Ovary (tissue), 9 donors: ENCODE results near the gene ACTBL2. TPM values are rescaled to one million over a fixed set of nuclear protein-coding genes. Genes with fewer than 3 reads are reported as not detected.

ENCODE experiments used
- DNase-seq, 5 donors: peaks; one replicate each; pipeline ENCODE4 v3.0.0-alpha.2; 2019 to 2020
- H3K27ac ChIP-seq, 2 donors: fragments of 200-600 bp; one replicate each; pipeline versions ENCODE4 v1.5.1 to v1.8.0; 2019 to 2022
- H3K27me3 ChIP-seq: fragments of 200-600 bp; one replicate; pipeline ENCODE4 v1.8.0; 2022
- H3K36me3 ChIP-seq: fragments of 200-600 bp; sonication (generic); one replicate; pipeline ENCODE4 v1.5.1; 2019
- H3K4me1 ChIP-seq: one replicate; pipeline ENCODE4 v1.8.1; 2013; ENCODE audit warnings: mild to moderate bottlenecking, moderate library complexity; ENCODE audit not compliant: insufficient read depth
- H3K4me3 ChIP-seq: fragments of 200-600 bp; sonication (generic); one replicate; pipeline ENCODE4 v1.5.1; 2017
- H3K9me3 ChIP-seq, 2 donors: fragments of 200-600 bp in 1 of 2; sonication (generic) in 1 of 2; one replicate each; pipeline versions ENCODE4 v1.5.1 to v1.8.1; 2013 to 2019; ENCODE audit warnings: mild to moderate bottlenecking in 1 of 2, moderate library complexity in 1 of 2
- EP300 ChIP-seq: sonication (generic); formaldehyde crosslinking; IDR thresholded peaks from one replicate; pipeline ENCODE4 v1.6.1; 2017; ENCODE audit warnings: antibody characterized with exemption
- POLR2A ChIP-seq: fragments of 450-650 bp; IDR thresholded peaks from one replicate; pipeline ENCODE4 v1.6.1; 2017; ENCODE audit warnings: antibody characterized with exemption, mild to moderate bottlenecking, moderate library complexity
- WGBS, 3 donors: extraction: QIAGEN DNeasy Blood & Tissue Kit in 1 of 3; methylation state at CpG; one replicate each; pipeline versions ENCODE4 v1.1.5 to v1.1.7; 2013 to 2017; 5-methylcytosine and 5-hydroxymethylcytosine counted together
- intact Hi-C, 4 donors: fragments of 100-400 bp; cut with DNase I; formaldehyde crosslinking; loops; one replicate each; pipeline versions ENCODE4 v1.11.0 to v1.15.1; 2022 to 2023
- polyA plus RNA-seq, 2 donors: library from polyadenylated mRNA; stranded (reverse); fragments of 200-250 nt in 1 of 2; fragments of 350-450 nt in 1 of 2; fragmentation: Illumina TruSeq in 1 of 2; extraction: RNeasy Lipid Tissue Mini Kit (QIAGEN cat#74804) in 1 of 2; gene quantifications; one replicate each; pipeline ENCODE4 v1.2.3, GENCODE V29; 2013 to 2014
- total RNA-seq, 7 donors: library from RNA; depleted of rRNA in 2 of 7; stranded (reverse); fragments of >200 nt in 2 of 7; fragmentation: NEBNext Ultra II Directional in 3 of 7; extraction: Animal tissue kit (Norgen Biotek cat#: 25700) in 3 of 7; gene quantifications; one replicate each; pipeline versions ENCODE4 v1.1.0 to v1.2.4, GENCODE V29; 2016 to 2023
- TF ChIP-seq, protein P1 (sequence below), 3 donors: fragments of 450-650 bp in 2 of 3; fragments of 200-600 bp in 1 of 3; IDR thresholded peaks; one replicate each; pipeline versions ENCODE4 v1.5.1 to v1.8.0; 2016 to 2022; ENCODE audit warnings: antibody characterized with exemption in 3 of 3, mild to moderate bottlenecking in 1 of 3
- donor health status: DM: no; HTN: no; CAD: no; lungs with moderate emphysema.
- donor health status: DM: no; HTN: no; CAD: no.
- donor health status: Bipolar disorder and iron deficiency.
- donor health status: DM: yes; HTN: yes; CAD: no.
- donor health status: DM: no; HTN: no; CAD: no.
- donor health status: DM: yes; HTN: yes; CAD: no.

Gene ACTBL2
- total and polyA plus RNA-seq, 9 donors = 0.23 TPM; not detected in 8

DNA sequence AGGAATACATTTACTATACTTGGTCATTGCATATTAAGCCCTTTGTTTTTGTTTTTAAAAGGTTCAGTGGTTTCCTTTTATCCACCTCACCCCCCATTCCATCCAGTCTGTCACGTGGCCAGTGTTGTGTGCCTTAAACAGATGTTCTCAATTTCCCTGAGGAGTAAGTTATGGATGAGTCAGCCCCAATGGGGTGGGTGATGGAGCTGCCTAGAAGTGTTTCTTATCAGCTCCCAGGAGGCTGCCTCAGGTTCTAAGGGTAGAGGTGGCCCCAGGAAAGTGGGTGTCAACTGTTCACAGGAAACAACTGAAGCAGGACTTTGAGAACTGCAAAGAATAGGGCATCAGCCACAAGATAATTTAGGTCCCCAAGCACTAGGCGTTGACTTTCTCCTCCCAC, 41.1 kb downstream of the ACTBL2 start:
- Histone ChIP-seq H3K4me1 (peaks cover 8% of the 10 kb centered on the region), H3K27ac (no peak overlapping the region), H3K27me3 (no peaks in the 10 kb centered on the region), H3K36me3 (no peaks in the 10 kb centered on the region), H3K4me3 (no peak overlapping the region), H3K9me3 (no peaks in the 10 kb centered on the region)
- 33 to 41% (median 41%) methylated on average over 2 of the region's 2 CpGs for WGBS, 3 donors
- DNase-seq = peak in 2 of 5 donors; percentile 28 to 38
- TF ChIP-seq EP300 (no peak), POLR2A (no peak)
- TF ChIP-seq, protein P1, sequence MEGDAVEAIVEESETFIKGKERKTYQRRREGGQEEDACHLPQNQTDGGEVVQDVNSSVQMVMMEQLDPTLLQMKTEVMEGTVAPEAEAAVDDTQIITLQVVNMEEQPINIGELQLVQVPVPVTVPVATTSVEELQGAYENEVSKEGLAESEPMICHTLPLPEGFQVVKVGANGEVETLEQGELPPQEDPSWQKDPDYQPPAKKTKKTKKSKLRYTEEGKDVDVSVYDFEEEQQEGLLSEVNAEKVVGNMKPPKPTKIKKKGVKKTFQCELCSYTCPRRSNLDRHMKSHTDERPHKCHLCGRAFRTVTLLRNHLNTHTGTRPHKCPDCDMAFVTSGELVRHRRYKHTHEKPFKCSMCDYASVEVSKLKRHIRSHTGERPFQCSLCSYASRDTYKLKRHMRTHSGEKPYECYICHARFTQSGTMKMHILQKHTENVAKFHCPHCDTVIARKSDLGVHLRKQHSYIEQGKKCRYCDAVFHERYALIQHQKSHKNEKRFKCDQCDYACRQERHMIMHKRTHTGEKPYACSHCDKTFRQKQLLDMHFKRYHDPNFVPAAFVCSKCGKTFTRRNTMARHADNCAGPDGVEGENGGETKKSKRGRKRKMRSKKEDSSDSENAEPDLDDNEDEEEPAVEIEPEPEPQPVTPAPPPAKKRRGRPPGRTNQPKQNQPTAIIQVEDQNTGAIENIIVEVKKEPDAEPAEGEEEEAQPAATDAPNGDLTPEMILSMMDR (IDR thresholded peaks at IDR 0.05) = no peak
- intact Hi-C loops = no loop called here

DNA sequence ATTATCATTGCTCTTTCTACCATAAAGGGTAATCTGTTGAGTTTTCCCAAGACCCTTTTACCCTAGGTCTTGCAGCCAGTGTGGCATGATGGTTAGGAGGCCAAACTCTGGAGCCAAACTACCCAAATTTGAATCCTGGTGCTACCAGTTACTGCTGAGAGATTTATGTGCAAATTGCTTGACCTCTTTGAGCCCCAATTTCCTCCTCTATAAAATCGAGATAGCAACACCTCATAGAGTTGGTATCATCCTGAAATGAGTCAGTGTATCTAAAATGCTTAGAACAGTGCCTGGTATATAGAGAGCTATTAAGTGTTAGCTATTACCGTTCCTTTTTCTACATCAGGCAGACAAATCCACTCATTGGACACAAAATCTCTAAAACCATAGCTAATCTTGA, 43.0 kb downstream of the ACTBL2 start:
- no peak overlapping the region for H3K27ac ChIP-seq
- H3K9me3 ChIP-seq = no peaks in the 10 kb centered on the region
- no peak for DNase-seq
- H3K27me3 ChIP-seq = no peaks in the 10 kb centered on the region
- H3K4me1 ChIP-seq = peaks cover 8% of the 10 kb centered on the region
- no peaks in the 10 kb centered on the region for H3K36me3 ChIP-seq
- TF ChIP-seq, protein P1 (IDR thresholded peaks at IDR 0.05) = no peak
- TF ChIP-seq EP300 = no peak
- no peak overlapping the region for H3K4me3 ChIP-seq
- WGBS, 3 donors = 76 to 84% (median 83%) methylated on average over 2 of the region's 2 CpGs
- intact Hi-C loops = no loop called here

DNA sequence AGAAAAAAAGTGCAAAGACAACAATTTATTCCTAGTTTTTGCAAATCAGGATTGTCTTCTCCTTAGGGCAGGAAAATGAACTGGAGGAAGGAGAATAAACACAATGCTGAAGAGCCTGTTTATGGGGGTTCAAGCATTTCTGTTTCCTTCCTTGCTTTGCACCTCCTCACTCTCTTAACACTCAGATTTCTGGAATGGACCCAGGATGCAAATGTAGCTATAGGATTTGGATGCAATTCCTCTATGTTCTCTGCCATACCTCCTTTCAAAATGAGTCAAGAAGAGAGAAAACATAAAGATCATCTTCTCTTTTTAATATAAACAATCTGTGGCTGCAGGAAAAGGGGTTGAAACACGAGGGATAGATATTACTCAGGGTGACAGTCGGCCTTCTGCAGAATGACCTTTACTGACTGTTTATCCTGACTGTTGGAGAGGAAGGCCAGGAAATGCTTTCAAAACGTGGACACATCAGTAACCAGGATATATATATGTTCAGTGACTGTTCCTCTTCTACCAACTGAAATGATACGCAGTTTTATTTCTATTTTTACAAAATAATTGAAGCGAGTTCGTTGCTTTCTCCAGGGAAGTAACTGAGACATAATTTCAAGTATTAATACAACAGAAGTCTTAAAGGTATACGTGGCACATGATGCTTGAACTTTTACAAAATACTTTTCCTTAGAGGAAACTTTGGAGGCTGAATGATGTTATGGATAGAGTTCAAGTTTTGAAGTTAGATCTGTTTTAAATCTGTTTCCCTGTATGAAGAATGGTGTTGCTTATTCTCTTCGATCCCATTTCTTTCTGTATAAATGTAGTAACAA, 44.4 kb downstream of the ACTBL2 start:
- H3K9me3 ChIP-seq = no peaks in the 10 kb centered on the region
- 60 to 68% (median 68%) methylated on average over 8 of the region's 8 CpGs for WGBS, 3 donors
- no peak for DNase-seq
- H3K4me3 ChIP-seq = no peak overlapping the region
- intact Hi-C loops = no loop called here
- no peaks in the 10 kb centered on the region for H3K27me3 ChIP-seq
- no peak overlapping the region for H3K27ac ChIP-seq
- TF ChIP-seq, protein P1 (IDR thresholded peaks at IDR 0.05) = no peak
- TF ChIP-seq EP300 (no peak), POLR2A (no peak)
- H3K36me3 ChIP-seq = no peaks in the 10 kb centered on the region
- peaks cover 8% of the 10 kb centered on the region for H3K4me1 ChIP-seq

DNA sequence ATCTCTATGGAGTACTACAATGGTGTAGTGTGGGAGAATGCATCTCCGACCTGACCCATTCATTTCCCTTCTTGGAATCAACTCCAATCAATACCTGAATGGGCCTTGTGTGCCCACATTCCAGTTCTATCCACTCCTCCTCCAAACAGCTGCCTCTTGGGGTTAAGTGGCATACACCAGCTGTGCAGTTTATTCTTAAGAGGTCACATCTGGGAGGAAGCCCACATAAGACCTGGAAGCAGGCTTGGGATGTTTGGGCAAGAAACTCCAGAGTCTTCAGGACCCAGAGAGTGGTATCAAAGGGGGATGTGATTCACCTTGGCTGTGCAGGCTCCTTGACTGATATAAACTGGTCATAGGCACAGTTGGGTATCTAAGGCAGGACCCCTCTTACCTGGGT, 46.0 kb downstream of the ACTBL2 start:
- Histone ChIP-seq H3K27ac (no peak overlapping the region), H3K4me3 (no peak overlapping the region), H3K27me3 (no peaks in the 10 kb centered on the region), H3K9me3 (no peaks in the 10 kb centered on the region), H3K4me1 (peaks cover under 1% of the 10 kb centered on the region), H3K36me3 (no peaks in the 10 kb centered on the region)
- DNase-seq = no peak
- TF ChIP-seq, protein P1 (IDR thresholded peaks at IDR 0.05) = no peak
- TF ChIP-seq EP300 (no peak), POLR2A (no peak)
- WGBS, 3 donors = 91 to 96% (median 92%) methylated on average over 1 of the region's 1 CpG
- intact Hi-C loops = no loop called here
